NCI-H1417 treated with DMSO at 0.1 percent for 48 hours (cell line): ENCODE measurements around the gene SLC8A1.

ENCODE experiments used
- DNase-seq: peaks from one replicate; lab custom pipeline; 2025; lab: John Stamatoyannopoulos, UW

SLC8A1 gene

DNA sequence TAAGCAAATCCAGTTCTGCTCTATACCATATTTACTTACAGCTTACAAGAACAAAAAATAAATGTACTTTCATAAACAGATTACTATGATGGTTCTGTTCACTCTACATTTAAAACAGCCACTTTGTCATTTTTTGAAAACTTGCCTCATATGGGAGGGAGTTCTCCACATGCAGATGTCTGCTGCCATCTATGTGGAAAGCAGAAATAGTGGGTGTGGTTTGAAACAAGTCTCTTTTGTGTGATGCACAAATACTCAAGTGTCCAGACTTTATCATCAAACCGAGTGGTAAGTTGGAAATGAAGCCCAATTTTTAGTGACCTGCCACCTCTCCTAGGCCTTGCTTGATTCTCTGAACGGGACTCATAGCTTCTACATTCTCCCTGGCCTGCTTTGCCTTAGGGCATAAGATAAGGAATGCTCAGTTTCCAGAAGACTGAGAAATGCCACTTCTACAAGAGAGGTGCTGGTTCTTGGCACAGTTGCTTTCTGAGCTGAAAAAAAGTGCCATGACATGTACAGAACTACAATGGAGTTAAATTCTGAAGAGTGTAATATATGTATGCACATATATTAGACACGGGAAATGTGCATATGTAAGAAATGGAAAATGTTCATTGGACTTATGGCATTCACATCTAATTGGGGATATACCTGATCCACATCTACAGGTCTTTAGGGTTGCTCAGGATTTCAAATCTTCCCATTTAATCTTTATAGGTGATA, 221.0 kb downstream of the SLC8A1 start:
- DNase-seq = no peak

- DNase-seq = no peak
Observed at GRCh38 chr2:40230186-40230585, 221.7 kb downstream of the SLC8A1 start.

GRCh38 chr2:40228310-40228709, 223.6 kb downstream of the SLC8A1 start:
- no peak for DNase-seq

- no peak for DNase-seq
Observed at GRCh38 chr2:40227210-40227609, 224.7 kb downstream of the SLC8A1 start.

- no peak for DNase-seq
Observed at GRCh38 chr2:40226637-40227036, 225.3 kb downstream of the SLC8A1 start.

DNA sequence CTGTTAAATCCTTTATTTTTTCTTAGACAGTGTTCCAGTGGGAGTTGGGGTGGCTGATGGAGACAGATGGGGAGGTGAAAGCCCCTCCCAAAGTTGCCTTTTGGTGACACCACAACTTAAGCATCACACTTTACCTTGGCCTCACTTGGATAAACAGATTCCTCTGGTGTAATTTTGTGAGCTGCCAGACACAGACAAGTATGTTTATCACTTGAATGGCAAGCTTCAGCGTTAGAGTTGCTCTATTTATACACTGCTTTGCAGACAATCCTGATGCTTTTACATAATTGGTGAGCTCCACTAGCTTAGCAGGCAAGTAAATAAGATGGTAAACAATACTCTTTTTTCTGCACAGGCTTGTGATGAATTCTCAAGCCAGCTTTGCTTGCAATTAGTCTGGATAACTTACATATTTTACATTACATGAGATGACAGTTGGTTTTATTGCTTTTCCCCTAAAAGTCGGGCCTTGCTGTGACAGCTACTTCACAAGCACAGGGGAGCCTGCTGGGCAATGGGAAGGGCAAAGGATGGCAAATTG, 226.2 kb downstream of the SLC8A1 start:
- no peak for DNase-seq

DNA sequence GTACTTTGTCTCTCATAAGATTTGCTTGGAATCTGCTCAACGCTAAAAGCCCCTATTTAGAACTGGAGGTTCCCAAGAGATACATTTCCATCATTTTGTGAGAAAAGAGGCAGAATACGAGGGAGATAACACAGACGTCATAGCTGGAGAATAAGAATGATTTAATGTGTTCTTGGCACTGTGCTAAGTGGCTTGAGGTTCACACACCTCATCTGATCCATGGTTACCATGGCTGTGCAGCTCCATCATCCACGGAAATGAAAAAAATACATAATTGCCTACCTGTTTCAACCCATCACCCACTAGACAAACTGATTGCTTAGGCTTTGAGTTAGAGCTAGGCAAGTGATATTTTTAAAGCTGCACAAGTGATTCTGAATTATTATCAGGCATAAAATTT, 227.6 kb downstream of the SLC8A1 start:
- no peak for DNase-seq

DNA sequence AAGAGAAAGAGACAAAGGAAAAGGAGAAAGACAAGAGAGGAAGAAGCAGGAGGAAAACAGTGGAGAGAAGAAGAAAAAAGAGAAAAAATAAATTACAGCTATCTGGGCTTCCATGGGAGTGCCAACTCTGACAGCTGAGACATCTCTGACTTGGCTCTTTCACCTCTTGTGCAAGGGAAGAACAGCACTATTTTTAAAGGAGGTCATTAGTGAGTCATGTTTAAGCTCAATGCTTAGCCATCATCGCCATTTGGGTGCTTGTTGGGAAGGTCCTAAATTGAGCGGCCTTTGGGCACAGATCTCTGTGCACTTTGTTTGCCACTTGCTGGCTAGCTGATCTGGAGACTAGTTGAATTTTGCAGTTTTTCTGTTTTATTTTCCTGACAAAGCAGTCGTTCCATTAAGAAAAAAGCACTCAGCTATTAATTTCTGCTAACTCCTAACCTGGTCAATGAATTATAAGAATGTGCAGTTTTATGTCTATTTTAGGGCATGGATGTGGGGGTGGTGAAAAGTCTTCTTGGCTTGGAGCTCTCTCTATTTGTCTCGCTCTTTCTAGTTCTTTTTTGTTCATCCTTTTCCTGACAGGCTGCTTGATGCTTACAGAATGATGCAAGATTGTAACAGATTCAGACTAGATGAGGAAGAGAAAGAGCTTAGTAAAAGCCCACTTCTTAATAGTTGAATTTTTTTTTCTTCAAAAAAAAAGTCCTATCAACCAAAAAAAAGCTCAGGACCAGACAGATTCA, 231.5 kb downstream of the SLC8A1 start:
- no peak for DNase-seq

GRCh38 chr2:40219141-40219540, 232.7 kb downstream of the SLC8A1 start:
- no peak for DNase-seq

DNA sequence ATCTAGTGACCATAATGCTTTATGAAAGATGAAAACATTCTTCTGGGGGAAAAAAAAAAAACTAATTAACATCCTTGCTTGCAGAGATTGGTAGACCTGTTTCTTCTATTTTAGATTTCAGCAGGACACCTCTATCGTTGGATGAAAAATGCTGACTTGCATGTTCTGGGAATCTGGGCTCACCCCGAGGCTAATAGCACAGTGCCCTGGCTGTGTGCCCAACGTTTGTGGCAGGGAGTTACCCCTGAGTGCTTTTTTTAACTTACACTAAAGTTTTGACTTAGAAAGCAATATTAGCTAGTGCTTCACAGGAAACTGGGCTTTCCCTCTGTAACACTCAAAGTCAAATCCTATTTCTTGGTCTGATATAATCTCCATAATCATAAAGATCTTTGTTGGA, 233.2 kb downstream of the SLC8A1 start:
- DNase-seq = no peak

- no peak for DNase-seq
Observed at GRCh38 chr2:40213619-40214018, 238.3 kb downstream of the SLC8A1 start.

- no peak for DNase-seq
Observed at GRCh38 chr2:40213071-40213470, 238.8 kb downstream of the SLC8A1 start.

DNA sequence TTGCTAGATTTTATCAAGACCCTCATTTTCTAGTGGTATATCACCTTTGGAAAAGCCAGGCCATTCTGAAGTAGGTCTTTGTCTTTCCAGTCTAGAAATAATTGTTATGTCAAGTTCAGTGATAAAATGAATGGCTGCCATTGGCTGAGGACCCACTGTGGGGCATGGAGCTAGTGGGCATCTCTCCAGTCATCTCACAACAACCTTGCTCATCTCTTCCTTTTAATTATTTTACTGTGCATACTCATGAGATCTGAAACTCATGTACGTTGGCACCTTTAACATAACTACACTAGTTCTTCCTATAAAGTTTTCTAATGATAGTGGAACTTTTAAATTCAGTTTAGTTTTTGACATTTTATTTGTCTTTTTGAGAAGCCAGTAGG, 240.9 kb downstream of the SLC8A1 start:
- DNase-seq = no peak

DNA sequence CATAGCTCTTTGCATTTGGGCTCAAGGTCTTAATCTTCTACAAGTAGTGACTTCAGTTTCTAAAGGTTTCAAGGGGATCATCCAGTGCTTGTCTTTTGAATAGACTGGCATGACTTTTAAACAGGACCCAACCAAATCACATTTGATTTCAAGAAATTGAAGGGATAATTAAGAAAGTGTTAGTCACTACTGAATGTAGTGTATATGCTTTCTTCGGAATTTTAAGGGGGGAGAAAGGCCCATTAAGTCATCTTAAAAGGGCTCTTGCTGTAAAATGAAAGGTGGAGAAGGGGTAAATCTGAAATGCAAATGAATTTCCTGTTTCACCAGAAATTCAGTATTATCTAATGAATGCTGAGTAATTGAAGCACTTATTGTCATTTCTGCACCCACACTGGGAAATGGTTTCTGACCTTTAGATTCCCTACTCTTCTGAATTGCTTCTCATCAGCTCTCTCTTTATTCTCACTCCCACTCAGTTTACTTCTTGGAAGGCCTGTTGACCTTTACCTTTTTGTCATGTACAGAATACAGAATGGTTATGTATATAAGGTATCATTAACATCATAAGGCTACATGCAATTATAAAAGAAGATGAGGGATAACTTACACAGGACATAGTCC, 241.4 kb downstream of the SLC8A1 start:
- DNase-seq = no peak

GRCh38 chr2:40209761-40210160, 242.1 kb downstream of the SLC8A1 start:
- no peak for DNase-seq

GRCh38 chr2:40208463-40208862, 243.4 kb downstream of the SLC8A1 start:
- no peak for DNase-seq

DNA sequence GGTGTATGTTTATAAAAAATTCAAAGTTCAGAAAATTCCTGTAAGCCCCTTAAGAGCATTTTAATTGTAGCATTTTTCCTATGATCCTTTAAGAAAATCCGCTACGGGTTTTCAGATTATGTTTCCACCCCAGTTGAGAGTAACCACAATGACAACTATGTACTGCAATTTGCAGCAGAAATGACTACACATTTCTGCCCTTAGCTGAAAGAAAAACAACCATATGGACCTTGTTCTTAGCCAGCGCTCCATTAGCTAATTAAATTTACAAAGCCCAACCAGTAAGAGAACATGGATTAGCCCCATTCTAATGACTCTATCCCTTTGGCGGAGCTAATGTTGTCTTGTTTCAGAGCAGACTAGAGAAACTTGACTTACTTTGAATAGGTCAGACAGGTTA, 247.6 kb downstream of the SLC8A1 start:
- DNase-seq = no peak

GRCh38 chr2:40202798-40203400, 249.0 kb downstream of the SLC8A1 start:
- DNase-seq = no peak

- DNase-seq = no peak
Observed at GRCh38 chr2:40201425-40201824, 250.5 kb downstream of the SLC8A1 start.

DNA sequence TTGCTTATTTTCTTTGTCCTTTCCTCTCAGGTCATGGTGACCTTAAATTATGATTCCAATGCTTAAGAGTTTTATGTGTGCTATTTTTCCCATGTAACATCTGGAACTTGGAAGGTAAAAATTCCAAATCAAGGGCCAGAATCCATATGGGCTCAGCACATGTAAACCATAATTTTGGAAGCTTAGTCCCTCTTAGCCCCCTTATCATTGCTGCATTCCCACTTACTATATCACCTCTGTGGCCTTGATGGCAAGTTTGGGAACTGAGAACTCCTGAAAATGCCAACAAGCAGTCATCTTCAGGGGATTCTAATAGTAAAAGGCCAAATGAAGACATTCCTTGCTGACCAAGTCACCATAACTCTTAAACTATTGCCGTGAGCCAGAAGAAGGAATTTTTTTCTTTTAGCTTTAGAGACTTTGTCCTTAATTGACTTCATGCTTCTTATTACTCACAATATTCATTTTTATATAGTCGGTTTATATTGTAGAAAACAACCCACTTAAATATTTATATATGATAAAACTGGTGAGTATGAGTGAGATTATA, 251.4 kb downstream of the SLC8A1 start:
- DNase-seq = no peak

GRCh38 chr2:40199771-40200170, 252.1 kb downstream of the SLC8A1 start:
- no peak for DNase-seq

DNA sequence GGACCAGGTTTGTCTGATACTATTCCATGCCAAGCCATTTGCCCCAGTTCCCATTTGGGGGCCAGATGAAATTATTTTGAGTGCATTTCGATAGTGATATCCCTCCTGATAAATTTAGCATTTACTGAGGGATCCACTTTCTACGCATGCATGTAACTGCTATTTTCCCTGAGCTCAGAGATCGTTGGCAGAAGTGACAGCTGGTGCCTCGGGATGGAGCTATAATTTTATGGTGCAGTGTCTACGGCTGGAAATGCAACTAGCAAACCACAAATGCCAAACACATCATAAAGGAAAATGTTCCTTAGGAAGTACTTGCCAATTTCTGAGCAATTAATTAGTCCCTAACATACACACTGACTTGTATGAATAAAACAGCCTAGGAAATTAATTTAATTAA, 254.8 kb downstream of the SLC8A1 start:
- no peak for DNase-seq
